NT2/D1 (cell line): ENCODE measurements around the gene STX8.

Experiments used
- SUZ12 ChIP-seq: IDR thresholded peaks from 2 replicates; pipeline ENCODE4 v1.6.1; 2011; ENCODE audit not compliant: insufficient read length, insufficient read depth; ENCODE audit errors: extremely low read depth
- YY1 ChIP-seq: IDR thresholded peaks from 2 replicates; pipeline ENCODE4 v1.6.1; 2011; ENCODE audit not compliant: insufficient read length, insufficient read depth
- ZNF274 ChIP-seq: IDR thresholded peaks from 2 replicates; pipeline ENCODE4 v1.6.1; 2011; ENCODE audit warnings: mild to moderate bottlenecking, low read depth, low read length

DNA sequence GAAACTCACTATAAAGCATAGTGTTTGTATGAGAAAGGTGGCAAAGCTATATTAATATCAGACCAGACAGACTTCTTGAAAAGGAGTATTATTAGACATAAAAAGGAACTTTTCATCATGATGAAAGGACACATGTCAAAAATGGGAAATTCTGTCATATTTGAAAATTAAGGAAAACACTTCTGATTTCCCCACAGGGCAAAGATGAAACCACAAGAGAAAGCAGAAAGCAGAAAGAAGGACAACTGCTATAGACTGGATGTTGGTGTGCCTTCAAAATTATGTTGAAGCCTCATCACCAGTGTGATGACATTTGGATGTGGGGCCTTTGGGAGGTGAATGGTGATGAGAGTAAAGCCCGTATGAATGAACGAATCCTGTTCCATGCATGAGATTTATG, 193.0 kb downstream of the STX8 start:
- TF ChIP-seq SUZ12 (no peak), ZNF274 (no peak), YY1 (no peak)
